ENCODE measurements around the gene KLHL28.

DNA sequence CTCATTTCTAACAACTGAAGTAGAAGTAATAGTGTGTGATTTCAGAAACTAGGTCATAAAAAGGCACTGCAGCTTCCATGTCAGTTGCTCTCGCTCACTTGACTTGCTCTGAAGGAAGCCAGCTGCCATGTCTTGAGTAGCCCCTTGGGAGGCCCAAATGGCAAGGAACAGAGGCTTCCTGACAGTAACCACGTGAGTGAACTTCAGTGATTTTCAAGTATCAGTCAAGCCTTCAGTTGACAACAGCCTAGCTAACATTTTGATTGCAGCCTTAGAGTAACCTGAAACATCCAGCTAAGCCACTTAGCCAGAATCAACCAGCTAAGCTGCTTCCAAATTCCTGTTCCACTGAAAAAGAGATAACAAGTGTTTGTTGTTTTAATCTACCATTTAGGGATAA, 26.9 kb upstream of the KLHL28 start:
- TF ChIP-seq, protein P1, sequence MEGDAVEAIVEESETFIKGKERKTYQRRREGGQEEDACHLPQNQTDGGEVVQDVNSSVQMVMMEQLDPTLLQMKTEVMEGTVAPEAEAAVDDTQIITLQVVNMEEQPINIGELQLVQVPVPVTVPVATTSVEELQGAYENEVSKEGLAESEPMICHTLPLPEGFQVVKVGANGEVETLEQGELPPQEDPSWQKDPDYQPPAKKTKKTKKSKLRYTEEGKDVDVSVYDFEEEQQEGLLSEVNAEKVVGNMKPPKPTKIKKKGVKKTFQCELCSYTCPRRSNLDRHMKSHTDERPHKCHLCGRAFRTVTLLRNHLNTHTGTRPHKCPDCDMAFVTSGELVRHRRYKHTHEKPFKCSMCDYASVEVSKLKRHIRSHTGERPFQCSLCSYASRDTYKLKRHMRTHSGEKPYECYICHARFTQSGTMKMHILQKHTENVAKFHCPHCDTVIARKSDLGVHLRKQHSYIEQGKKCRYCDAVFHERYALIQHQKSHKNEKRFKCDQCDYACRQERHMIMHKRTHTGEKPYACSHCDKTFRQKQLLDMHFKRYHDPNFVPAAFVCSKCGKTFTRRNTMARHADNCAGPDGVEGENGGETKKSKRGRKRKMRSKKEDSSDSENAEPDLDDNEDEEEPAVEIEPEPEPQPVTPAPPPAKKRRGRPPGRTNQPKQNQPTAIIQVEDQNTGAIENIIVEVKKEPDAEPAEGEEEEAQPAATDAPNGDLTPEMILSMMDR (conservative IDR thresholded peaks at IDR 0.05) = no peak
- no peak for TF ChIP-seq EZH2 (IDR thresholded peaks at IDR 0.05; ENCODE audit: low read depth)
